HG02763 (cell line): ENCODE results near the gene STPG1.

Experiments
- ATAC-seq: cut with Tn5 transposase; IDR thresholded peaks from one replicate; pipeline ENCODE4 v1.9.1; 2021; ENCODE audit warnings: mild to moderate bottlenecking, moderate library complexity; ENCODE audit not compliant: unreplicated experiment

Gene STPG1

GRCh38 chr1:24319962-24320361 is 93.6 kb downstream of the STPG1 start:
- ATAC-seq, result no peak

- no peak for ATAC-seq
These were observed 94.2 kb downstream of the STPG1 start, which contains the start of gene GRHL3 for GRCh38 chr1:24319312-24319863. Gene GRHL3 (plus strand): TSS chr1:24319357. CDS start chr1:24319552, 195 bp downstream.

DNA sequence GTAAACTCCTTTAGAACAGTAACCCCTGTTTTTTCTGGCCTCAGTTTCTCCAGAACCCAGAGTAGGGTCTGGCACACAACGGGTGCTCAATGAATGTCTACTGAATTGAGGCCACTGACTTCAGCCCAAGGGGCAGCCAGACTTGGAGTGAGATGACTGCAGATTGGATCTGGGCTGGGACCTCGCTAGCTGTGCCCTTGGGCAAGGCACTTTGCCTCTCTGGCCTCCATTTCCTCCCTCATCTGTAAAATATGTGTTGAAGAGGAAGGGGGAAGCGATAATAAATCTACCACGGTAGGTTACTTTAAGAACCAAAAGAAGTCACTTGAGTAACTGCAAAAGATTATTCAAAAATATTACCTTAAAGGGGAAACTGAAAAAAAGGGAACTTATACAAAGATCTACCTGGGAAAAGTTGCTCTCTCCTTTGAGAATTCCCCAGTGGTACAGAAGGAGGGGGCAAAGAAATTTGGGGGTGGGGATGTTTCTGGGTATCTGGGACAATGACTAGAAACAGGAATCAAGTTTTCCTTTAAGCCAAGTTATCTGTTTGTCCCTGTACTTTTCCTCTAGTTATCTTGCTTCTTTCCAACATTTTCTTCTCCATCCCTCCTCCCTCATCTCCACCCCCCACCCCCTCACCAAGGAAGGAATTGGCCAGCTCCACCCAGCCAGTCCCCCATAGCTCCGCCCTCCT is 94.8 kb downstream of the STPG1 start:
- no peak for ATAC-seq

DNA sequence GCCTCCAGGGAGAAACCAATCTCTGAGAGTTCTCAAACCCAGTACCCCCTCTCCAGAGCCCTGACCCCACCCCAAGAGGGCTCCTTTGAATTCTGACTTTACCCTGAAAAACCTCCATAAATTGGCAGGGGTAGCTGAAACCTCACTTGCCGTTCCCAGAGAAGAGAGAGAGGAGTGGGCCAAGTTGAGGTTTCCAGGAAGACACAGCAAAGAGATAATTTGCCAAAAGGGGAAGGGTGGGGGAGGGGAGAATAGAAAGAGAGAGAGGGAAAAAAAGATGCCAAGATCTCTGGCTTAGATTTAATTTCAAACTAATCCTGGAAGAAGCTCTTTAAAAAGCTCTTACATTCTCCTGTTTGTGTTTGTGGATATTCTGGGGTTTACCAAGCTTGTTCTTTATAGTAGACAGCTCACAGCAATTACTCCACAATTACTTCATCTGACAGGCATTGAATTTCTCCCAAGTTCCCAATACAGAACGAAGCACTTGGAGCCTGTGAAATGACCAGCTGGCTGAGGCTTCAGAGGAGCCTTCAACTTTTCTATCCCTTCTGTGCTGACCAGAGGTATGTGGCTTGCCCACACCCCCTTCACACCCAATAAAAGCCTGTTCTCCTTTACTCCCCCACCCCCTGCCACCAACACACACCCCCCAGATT is 95.5 kb downstream of the STPG1 start:
- no peak for ATAC-seq

GRCh38 chr1:24317081-24317480 is 96.5 kb downstream of the STPG1 start:
- ATAC-seq, result no peak

DNA sequence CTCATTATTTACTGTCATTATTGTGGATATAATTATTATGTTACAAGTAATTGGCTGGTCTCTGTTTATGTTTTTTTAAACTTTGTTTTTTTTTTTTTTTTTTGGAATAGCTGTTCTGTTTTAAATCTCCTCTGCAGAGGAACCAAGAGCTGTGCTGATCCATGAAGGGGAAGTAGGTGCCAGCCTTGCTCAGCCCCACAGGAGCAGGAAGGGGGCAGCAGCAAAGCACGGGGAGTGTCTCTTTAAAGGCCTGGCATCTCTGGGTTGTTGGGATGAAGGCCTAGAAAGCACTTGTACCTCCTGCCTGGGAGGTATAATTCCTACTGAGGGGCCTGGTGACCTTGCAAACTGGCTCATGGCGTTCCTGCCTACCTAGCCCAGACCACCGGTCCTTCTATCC is 96.9 kb downstream of the STPG1 start:
- ATAC-seq, result no peak

DNA sequence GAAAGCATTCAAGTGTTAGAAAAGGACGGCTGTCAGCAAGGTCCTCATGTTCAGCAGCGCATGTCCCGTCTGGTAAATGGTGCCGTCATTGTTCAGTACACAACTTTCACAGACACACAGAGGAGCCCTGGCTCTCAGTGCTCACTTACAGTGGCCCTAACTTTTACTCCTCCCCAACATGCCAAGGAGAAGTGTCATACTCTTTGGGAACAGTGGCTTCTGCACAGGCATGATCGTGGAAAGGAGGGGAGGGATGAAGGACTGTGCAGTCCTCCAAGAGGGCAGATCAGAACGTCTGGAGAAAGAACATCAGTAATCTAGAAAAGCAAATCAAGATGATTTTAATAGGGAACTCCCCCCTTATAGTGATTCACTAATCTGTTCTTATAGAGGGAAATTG is 98.2 kb downstream of the STPG1 start:
- ATAC-seq, result no peak

GRCh38 chr1:24311741-24312140 is 101.8 kb downstream of the STPG1 start:
- ATAC-seq, result no peak

DNA sequence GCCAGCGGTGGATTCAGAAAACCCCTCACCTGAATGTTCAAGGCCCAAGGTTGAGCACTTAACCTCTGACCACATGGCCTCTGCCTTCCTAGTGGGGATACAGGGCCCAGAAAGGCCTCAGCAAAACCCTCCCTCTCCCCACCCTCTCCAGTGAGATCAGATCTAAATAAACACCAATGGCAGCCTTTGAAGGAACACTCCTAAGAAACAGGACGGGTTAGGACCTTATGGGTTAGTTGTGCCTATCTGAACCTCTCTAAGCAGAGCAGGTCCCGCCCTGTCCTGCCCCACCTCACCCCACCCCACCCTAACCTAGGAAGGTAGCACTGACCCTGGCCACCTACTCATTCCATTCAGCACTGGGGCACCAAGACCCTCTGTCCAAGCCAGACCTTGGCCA is 102.3 kb downstream of the STPG1 start:
- no peak for ATAC-seq

DNA sequence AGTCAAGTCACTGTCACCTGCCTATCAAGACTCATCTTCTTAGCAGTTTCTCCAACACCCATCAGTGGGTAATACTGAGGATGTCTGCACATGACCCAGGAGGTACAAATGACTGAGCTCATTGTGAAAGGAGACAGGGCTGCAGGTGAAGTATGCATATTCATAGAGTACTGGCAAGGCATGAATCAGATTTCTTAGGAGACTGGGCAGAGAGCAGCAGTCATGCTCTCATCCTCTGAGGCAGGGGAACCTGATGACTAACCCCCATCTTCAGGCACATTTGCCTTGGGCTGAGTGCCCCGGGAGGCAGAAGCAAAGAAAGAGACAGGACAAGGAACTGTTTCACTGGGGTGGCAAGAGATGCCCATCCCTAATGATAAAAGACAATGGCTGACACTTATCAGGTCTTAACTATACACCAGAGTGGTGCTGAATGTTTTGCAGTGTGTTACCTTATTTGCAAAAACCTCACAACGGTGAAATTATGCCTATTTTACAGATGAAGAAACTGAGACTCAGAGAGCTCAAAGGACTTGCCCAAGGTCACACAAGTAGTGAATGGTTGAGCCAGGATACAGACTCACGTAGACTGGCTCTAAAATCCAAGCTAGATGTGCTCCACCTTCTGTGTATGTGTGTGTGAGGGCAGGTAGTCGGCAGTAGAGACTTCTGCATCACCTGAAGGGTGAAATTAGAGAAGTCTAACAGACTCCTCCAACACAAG is 103.7 kb downstream of the STPG1 start:
- ATAC-seq, result no peak

DNA sequence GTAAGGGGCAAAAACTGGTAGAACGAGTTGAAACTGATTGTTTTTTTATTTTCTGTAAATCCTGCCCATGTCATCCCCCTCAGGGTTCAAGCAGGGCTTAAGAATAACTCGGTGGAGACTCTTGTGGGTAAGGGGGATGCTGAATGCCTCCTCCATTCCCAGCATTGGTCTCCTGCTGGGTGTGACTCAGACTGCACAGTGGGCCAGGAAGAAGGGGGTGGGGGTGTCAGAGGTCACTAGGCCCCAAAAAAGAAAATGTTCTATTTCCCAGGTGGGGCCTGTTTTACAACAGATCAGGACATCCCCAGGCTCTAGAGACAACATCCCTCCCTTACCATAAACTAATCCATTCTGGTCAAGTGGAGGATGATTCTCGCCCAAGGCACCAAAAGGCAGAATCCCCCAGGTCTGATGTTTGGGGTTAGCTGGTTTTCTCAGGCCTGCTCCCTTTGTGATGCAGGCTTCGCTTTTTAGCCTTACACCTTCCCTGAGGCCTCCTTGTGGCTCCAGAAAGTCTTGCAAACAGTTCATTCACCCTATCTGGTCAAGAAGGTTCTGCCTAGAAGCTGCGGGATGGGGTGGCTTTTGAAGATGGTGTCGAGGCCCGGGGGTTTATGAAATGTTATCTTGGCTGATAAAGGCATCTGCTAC is 105.1 kb downstream of the STPG1 start:
- no peak for ATAC-seq
